Stimulated activated CD8-positive, alpha-beta memory T cell treated with anti-CD3 and anti-CD28 coated beads, Interleukin-15, amount 100 ng/mL, for 48 hours (primary cell): Measurements from ENCODE around the gene DCANP1.

Experiments
- DNase-seq, 2 donors: peaks; one replicate each; pipeline ENCODE4 v3.0.0-alpha.2; 2020; ENCODE audit warnings: low read depth in 2 of 2

Gene DCANP1

DNA sequence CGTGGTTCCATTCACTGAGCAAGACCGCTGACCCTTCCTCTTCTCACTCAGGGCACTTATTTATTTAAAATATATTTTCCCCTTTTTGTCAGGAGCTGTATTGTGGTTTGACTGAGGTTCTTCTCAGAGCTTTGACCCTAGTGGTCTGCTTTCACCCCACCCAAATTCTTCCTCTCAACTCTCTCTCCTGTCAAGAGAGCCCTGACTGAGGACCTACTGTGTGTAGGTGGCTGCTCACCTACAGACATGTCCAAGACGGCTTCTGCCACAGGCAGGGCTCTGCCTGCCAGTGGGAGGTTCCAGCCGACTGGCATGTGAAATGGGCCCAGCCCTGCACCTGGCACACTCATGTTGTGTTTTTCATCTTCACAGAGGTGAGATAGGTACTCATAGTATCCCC lies 5.2 kb downstream of the DCANP1 start:
- no peak for DNase-seq

DNA sequence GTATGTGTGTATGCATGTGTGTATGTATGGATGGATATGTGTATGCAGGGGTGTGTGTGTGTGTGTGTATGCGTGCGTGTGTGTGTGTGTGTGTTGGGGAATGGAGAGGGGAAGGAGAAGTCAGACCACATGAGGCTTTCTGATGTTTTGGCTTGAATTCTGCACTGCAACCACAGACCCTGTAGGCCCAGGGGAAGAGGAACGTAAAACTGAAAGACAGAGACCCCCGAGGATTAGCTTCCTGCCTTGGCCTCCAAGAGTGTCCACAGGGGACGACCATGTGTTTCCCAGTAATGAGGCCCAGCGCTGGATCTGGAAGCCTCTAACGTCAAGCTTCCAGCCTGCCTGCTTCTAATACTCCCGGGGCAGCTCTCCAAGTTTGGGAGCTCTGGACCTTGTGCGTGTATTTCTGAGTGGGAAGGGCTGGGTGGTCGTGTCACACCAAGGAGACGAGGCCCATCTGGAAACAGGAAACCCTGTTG lies 5.8 kb downstream of the DCANP1 start:
- no peak for DNase-seq

DNA sequence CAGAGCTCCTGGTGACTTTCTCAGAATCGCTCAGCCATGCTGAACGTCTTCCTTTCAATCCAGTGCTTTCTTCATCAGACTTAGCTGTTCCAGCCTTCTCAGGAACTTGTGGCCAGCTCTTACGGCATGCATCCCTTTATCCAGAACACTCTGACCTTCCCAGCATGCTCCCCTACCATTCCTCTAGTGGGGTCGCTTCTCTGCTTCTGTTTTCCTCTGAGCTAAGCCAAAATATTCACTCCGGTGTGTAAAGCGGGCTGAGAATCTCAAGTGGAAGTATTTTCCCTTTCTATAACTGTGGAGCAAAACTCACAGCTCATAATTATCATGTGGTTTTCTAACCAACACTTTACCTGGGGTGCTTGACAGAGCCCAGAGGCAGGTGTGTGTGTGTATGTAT lies 6.2 kb downstream of the DCANP1 start:
- DNase-seq, result no peak

DNA sequence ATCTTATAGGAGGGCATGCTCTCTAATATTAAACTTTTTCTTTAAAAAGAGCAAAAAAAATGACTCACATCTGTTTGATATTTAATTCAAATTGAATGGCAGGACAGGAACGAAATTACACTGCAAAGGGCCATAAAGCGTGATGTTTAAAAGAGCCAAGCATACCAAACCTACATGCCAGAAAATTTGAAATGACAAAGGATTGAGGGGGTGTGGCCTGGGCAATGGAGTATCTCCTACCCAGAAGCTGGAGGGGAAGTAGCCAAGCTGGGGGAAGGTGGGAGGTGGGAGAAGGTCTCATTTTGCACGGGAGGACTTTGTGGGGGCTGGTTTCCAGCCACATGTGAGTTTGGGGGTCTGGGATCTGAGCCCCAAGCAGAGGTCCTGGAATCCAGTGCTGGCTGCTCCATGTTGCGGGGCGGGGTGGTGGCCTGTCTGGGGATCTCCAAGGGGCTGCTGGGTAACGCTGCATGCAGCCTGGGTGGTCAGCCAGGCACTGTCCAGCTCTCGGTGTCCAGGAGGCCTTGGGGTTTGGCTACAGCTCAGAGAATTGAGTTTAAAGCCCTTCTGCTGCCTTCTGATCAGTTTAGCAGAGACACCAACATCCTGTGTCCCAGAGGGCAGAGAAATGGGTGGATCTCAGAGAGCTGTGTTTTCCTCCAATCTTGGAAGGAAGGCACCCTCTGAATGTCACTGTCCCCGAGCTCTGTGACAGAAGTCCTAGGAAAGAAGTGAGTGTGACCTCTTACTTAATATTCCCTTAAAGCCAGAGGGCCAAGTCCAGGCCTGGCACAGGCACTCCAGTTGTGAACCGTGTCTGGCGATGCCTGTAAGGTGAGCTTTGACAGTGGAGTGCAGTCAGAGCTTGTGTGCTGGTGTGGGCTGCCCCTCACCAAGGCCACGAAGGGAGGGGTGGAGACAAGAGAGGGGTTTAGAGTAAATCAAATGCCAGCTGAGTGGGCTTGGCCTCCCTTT lies 7.6 kb downstream of the DCANP1 start:
- no peak for DNase-seq

DNA sequence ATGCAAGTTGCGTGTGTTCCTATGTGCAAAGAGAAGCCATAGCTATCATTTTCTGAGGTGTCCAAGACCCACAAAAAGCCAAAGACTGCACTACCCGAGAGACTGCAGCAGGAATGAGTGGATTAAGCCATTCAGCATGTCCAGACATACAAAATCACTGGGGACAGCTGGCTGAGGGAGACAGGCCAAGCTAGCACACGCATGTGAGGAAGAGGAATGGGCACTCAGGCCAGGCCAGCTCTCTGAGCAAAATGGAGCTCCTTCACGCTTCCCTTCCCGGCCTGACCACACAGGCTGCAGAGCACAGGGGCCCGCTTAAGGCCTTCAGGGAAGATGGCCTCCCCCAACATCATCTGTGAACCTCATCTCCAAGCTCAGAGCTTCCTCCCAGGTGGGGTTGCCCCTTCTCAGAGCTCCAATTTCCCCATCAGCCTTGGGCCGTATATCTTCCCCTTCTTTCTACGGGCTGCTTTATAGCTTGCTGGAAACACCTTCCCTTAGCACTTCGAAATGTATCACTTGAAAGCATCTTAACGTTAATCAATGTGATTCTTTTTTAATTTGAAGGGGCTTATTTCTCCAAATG lies 8.4 kb downstream of the DCANP1 start:
- no peak for DNase-seq

DNA sequence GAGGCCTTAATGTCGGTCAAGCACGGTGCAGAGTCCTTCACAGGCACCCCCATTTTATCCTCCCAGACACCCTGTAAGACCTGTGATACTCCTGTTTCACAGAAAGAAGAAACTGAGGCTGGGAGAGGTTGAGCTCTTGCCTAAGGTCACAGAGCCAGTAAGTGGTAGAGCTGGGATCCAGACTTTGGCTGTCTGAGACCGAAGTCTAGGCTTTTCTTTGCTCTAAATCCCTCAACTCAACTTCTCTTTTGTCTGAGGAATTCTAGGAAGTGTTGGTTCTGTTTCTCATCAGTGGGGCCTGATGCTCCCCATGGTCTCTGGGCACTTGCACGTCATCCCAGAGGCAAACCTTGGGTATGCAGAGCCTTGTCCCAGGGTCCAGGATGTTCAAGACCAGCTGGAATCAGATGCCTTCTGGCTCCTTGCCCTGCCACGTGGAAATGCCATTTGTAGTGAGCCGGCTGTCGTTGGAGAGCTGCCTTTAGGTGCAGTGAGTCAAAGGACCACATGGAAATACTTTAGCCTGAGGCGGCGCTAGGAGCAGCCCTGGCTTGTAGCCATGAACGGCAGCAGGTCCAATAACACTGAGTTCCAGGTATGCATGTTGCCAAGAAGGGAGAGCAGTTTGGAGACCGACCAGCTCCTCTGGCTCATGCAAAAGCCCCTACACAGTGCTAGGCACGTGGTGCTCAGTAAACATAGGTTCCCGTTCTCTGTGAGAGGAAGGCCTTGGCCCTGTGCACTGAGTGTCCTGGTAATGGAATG lies 9.2 kb downstream of the DCANP1 start:
- no peak for DNase-seq

DNA sequence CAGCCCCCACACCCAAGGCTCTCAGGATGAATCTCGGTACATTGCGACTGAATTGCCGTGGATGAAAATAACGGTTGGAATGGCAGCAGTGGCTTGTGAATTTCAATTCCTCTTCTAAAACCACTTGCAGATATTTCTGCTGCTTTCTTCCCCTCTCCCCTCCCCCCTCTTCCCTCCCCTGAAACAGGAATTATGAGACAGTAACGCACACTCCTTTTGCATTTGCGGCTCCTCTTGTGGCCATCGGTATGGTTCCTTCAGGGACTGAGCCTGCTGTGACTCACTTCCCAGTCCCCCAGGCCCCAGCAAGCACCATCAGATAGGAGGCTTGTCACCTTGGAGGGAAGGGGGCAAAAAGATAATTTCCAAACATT lies 9.7 kb downstream of the DCANP1 start:
- no peak for DNase-seq

DNA sequence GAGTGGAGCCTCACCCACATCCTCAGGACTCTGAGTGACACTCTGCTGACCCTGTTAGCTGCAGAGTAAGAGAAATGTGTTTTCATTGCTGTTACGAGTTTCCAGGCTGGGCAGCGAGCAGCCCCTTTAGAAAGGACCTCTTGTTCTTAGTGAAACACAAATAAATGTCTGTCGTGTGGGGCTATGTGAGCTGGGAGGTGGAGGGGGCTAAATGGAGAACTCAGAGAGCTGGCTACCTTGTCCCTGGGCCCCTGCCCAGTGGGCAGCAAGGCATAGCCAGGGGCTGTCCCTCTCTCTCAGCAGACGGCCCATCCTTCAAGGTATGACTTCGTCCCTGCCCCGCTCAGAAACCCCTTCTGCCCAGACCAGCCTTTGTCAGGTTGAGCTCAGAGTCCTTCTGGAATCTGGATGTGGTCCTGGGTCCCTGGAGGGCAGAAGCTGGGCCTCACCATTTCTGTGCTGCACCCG lies 10.2 kb downstream of the DCANP1 start:
- no peak for DNase-seq

DNA sequence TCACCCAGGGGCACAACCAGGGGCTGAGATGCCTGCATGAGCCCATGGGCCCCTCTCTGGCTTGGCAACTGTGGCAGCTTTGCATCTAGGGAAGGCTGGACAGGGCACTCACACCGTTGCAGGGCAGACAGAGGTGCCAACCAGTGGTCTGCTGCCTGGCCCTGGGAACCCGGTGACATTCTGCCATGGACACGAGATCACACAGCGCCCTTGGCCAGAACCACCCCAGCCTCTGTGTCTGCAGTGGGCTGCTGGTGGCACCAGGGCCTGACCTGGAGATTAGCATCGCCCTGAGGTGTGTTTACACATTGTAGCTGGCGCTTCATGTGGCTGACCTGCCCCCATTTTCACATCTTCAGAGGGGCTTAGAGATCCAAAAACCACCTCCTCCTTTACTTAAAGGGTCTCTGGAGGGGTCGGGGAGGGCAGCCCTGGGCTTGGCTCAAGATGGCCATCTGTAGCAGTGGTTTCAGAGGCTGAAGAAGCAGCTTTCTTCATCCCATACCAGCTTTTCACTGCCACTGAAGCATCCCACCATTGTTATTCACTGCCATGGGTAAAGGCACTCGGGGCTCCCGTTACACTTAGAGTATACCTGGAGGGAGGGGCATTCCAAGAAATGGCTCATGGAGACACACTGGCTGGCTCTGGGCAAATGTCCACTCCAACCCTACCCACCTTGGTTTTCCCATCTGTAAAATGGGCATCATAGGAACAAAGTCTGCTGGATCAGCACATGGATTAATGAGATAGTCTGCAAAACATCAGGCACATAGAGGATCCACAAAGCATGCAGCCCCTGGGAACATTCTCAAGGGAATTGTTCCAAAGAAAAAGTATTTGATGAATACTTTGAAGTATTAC lies 11.4 kb downstream of the DCANP1 start:
- DNase-seq, result no peak

DNA sequence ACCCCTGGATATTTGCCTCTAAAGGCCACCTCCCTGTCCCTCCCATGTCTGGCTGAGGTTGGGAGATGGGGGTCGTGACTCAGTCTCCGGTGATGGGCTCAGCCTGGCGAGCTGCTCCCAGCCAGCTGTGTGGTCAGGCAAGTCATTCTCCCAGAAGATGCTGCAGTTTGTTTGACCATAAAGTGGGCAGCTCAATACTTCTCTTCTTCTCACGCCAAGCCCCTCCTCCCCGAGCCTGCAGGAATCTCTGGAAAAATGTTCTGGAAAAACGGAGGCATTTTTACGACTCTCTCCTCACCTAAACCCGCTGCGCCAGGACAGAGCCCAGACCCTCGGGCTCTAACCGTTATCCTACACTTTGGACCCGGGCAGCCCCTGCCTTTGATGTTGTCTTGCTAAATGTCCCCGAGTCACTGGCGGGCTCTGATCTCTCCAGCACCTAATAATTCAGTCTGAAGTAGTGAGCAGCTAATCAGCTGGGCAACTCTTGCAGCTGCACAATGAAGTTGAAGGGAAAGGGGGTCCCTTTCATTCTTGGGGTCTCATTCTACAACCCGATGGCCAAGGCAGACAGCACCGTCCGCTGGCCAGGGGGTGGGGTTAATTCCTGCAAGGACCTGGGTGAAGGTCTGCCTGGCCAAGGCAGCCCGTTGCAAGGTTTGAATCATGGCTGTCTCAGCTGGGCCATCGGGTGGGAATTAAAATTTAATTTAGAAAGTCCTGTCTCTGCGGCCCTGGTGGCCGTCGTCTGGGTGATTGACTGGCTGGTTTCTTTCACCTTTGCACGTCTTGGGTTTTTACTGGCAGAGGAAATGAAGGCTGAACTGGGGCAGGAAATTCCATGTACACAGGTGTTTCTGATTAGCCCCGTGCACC lies 12.3 kb downstream of the DCANP1 start:
- no peak for DNase-seq

DNA sequence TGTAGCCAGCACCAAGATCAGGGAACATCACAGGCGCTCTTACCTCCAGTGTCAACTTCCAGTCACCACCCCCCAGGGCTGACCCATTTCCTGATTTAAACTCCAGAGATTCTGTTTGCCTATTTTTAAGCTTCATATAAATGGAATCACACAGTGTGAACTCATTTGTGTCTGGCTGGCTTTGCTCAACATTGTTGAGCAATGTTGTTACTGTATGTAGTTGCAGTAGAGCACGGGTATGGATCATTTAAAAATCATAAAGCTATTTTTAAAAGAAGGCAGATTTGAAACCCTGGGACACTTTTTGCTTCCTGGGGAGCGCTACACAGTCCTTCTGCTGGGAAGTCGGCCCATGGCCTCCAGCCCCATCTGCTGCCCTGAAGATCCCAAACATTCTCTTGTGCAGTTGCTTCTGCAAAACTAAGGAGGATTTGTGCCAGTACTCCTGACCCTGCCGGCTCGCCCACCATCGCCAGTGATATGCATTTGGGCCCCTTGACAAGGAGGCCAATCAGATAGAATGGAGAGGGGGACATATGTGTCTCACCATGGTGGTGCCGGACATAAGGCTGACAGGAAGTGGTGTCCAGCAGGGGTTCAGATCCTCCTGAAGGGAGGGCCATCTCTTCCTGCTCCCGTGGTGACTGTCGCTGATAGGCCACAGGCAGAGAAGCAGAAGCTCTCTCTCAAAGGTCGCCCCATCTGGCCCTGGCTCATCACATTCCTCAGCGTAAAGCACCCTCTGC lies 13.3 kb downstream of the DCANP1 start:
- DNase-seq, result no peak

DNA sequence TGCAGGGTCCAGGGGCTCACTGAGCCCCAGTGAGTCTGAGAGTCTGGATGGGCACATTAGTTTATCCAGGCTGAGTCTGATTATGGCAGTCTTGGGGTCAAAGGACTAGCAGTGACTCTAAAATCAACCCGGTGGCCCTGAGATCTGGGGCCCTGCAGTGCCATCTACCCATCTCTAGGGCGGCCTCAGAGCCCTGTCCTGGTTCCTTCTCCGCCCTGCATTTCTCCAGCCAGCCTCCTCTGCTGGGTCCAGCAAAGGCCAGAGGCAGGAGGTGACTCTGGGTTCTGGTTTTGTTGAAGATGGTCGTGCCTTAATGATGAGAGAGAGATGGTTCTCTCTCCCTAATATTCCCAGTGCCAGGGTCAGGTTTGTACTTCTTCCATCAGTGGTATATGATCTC lies 15.0 kb downstream of the DCANP1 start:
- DNase-seq, result no peak

DNA sequence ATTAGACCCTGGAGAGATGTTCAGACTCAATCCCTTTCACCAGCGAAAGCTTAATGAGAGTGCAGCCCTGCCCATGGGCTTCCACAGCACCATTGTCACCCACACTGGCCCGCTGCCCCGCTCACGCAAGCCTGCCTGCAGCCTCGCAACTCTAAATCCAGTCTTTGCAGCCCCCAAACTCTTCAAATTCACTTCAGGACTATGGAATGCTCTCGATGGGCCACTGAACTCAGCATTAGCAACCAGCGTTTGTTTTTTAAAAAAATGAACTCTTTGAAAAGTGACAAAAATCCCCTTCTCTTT lies 17.1 kb downstream of the DCANP1 start:
- DNase-seq, result no peak

DNA sequence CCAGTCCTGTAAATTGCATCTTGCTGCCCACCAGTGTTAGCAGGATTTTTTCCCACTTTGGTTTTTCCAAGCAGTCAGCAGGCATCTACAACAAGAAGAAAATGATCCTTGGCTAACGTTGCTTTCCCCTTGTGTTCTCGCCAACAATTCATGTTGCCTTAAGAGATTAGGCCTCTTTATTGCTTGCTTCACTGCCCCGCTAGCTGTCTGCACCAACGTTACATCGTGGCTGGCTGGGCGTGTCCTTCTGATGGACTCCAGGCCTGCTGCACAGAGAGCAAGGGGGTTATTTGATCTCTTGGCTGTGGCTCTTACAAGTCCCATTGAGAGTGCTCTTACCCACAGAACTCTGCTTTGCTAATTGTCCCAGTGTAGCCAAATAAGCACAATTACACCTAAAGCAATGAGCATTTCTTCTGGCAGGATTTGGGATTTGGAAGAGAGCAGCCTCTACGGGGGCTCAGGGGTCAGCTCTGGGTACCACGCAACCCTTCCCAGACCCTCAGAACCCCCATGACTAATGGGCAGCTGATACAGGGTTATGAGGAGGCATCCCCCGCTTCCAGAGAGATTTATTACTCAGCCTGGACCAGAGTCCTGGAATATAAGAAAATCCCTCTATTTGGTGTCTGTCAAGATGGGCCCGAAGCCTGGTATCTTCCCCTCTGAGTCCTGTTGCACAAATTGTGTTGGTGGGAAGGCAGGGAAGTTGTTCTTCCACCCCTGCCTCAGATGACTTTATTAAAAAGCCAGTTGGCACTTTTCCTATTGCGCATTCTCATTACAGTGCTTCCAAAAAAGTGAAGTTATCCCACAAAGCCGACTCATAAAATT lies 17.6 kb downstream of the DCANP1 start:
- DNase-seq, result no peak

DNA sequence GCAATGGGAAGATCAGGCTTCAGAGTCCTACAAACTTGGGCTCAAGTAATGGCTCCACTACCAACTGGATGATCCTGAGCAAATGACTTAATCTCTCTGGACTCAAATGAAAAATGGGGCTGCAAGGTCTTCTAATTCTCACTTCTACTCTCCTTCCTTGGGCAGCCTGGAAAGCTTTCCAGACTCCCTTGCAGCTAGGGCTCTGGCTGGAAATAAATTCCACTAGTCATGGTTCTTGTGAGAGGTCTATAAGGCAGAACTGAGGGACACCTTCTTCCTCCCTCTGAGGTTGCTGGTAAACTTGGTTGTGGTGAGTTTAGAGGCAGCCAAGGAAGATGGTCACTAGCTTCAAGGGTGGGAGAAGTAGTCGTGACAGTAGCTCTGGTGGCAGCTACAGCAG lies 18.6 kb downstream of the DCANP1 start:
- DNase-seq, result no peak

DNA sequence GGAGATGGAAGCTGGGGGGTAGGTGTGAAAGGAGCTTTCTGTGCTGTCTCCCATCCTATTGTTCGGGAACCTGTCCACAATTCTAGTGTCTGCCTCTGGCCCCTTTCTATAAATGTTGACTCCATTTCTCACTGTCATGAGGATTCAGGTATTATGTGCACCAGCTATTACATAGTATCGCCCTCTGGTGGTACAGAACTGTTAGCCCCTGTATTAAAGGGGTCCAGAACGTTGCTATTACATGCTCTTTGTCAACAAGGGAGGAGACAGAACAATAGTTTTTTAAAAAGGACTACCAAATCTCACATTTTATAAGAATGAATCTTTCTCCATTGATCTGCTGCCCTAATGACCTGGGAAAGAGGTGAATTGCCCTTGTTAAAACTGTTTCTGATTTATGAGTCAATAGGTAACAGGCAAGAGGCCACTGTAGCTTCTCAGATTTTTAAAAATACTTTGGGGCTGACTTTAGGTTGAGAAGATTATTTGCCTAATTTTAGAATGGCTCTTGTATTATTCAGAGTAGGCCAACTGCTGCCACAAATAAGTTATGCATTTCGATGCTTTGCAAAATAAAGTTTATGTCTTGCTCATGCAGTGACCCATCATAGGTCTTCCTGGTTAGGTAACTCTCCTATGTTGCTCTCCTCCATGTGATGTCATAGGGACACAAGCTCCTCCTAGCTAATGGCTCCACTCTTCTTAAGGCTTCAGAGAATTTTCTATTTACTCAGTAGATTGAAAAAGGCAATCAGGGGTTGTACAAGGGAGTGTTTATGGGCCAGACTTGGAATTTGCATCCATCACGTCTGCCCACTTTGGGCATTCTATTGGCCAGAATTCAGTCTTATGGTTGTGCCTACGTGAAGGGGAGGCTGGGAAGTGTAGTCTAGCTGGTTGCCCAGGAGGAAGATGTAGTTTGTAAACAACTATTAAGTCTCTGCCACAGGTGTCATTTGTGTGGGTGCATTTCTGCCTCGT lies 20.8 kb downstream of the DCANP1 start:
- no peak for DNase-seq

DNA sequence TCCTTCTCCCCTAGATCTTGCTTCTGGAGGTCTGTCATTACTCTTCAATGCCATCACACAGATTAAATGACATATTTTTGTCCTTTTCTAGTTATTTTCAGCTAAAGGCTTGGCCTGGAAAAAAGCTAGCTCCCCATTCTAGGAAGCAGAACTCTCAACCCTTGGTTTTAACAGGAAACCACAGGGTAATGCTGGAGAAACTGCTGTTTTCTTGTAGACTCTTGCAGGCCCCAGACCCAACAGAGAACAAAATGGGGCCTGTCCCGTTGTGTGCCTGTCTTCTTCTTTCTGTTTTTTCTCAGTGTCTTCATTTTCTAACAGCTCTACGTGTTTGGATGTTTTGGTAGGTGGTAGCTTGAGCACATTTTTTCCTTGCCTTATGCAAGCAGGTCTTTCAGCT lies 21.5 kb downstream of the DCANP1 start:
- DNase-seq, result no peak

DNA sequence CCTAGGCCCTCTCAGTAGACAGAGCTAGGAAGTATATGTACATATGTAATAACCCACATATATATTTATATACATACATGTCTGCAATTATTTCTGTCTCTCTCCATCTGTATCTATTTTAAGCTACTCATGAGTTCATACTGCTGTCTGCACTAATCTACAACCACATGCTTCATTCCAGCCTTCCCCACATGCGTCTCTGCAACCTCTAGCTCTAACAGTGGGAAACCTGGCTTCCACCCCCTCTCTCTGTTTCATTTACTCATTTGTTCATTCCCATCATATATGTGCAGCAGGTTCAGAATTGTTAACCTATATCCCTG lies 23.3 kb downstream of the DCANP1 start:
- DNase-seq, result no peak
